Neuron (in vitro differentiated cells): ENCODE results near the gene FRZB.

Source experiments
- H2AFZ ChIP-seq: one replicate; pipeline ENCODE4 v1.6.1; 2013; ENCODE audit warnings: low read depth, mild to moderate bottlenecking, inconsistent platforms, low read length, moderate library complexity
- H3K27me3 ChIP-seq: one replicate; pipeline ENCODE4 v1.6.1; 2013; ENCODE audit warnings: low read length; ENCODE audit not compliant: insufficient read depth
- H3K36me3 ChIP-seq: one replicate; pipeline ENCODE4 v1.6.1; 2013; ENCODE audit warnings: low read length; ENCODE audit not compliant: insufficient read depth
- H3K4me1 ChIP-seq: one replicate; pipeline ENCODE4 v1.6.1; 2013; ENCODE audit warnings: low read length; ENCODE audit not compliant: insufficient read depth
- H3K4me3 ChIP-seq: 2 replicates; pipeline ENCODE4 v1.5.1; 2013; ENCODE audit warnings: mild to moderate bottlenecking, low read length, moderate library complexity
- H3K9me3 ChIP-seq: one replicate; pipeline ENCODE4 v1.6.1; 2013; ENCODE audit warnings: low read length

The FRZB gene

GRCh38 chr2:182866461-182867406 lies at the start of gene FRZB:
Gene FRZB, minus strand, starts transcription at chr2:182866637. Its CDS starts 85 bp downstream, at chr2:182866552.
- Histone ChIP-seq H3K27me3 (peaks cover 11% of the 10 kb centered on the region), H3K9me3 (no peaks in the 10 kb centered on the region), H3K4me1 (peaks cover 19% of the 10 kb centered on the region), H2AFZ (peak within 1 kb of the TSS; percentile 63), H3K4me3 (peak within 1 kb of the TSS; percentile 46), H3K36me3 (no peaks in the 10 kb centered on the region)

- H3K36me3 ChIP-seq = peaks cover 22% of the 10 kb centered on the region
- no peak overlapping the region for H2AFZ ChIP-seq
- no peaks in the 10 kb centered on the region for H3K27me3 ChIP-seq
- H3K4me3 ChIP-seq = no peak overlapping the region
- H3K9me3 ChIP-seq = no peaks in the 10 kb centered on the region
- H3K4me1 ChIP-seq = peaks cover 19% of the 10 kb centered on the region
Observed at GRCh38 chr2:182915369-182916326, 49.2 kb upstream of the FRZB start.

- Histone ChIP-seq H2AFZ (no peak overlapping the region), H3K9me3 (no peaks in the 10 kb centered on the region), H3K4me1 (peaks cover 17% of the 10 kb centered on the region), H3K27me3 (no peaks in the 10 kb centered on the region), H3K4me3 (no peak overlapping the region), H3K36me3 (peaks cover 22% of the 10 kb centered on the region)
Observed at GRCh38 chr2:182914852-182915251, 48.4 kb upstream of the FRZB start.

- Histone ChIP-seq H3K9me3 (no peaks in the 10 kb centered on the region), H3K36me3 (peaks cover 25% of the 10 kb centered on the region), H3K27me3 (no peaks in the 10 kb centered on the region), H3K4me3 (no peak overlapping the region), H3K4me1 (peaks cover 17% of the 10 kb centered on the region), H2AFZ (no peak overlapping the region)
Observed at GRCh38 chr2:182913064-182913463, 46.6 kb upstream of the FRZB start.

- Histone ChIP-seq H2AFZ (no peak overlapping the region), H3K4me3 (no peak overlapping the region), H3K9me3 (no peaks in the 10 kb centered on the region), H3K36me3 (peaks cover 25% of the 10 kb centered on the region), H3K4me1 (peaks cover 17% of the 10 kb centered on the region), H3K27me3 (no peaks in the 10 kb centered on the region)
Observed at GRCh38 chr2:182912518-182912915, 46.1 kb upstream of the FRZB start.

- no peak overlapping the region for H3K4me3 ChIP-seq
- H3K4me1 ChIP-seq = peaks cover 17% of the 10 kb centered on the region
- H2AFZ ChIP-seq = no peak overlapping the region
- no peaks in the 10 kb centered on the region for H3K9me3 ChIP-seq
- peaks cover 20% of the 10 kb centered on the region for H3K36me3 ChIP-seq
- no peaks in the 10 kb centered on the region for H3K27me3 ChIP-seq
Observed at GRCh38 chr2:182911813-182912517, 45.5 kb upstream of the FRZB start.

GRCh38 chr2:182910965-182911364 lies 44.5 kb upstream of the FRZB start:
- Histone ChIP-seq H2AFZ (no peak overlapping the region), H3K36me3 (peaks cover 20% of the 10 kb centered on the region), H3K4me1 (peaks cover 17% of the 10 kb centered on the region), H3K9me3 (no peaks in the 10 kb centered on the region), H3K27me3 (no peaks in the 10 kb centered on the region), H3K4me3 (no peak overlapping the region)

GRCh38 chr2:182907081-182907830 lies 40.8 kb upstream of the FRZB start:
- H3K9me3 ChIP-seq = no peaks in the 10 kb centered on the region
- peaks cover 3% of the 10 kb centered on the region for H3K36me3 ChIP-seq
- no peaks in the 10 kb centered on the region for H3K27me3 ChIP-seq
- no peak overlapping the region for H3K4me3 ChIP-seq
- H2AFZ ChIP-seq = no peak overlapping the region
- peaks cover 8% of the 10 kb centered on the region for H3K4me1 ChIP-seq

GRCh38 chr2:182906454-182906853 lies 40.0 kb upstream of the FRZB start:
- H3K27me3 ChIP-seq = no peaks in the 10 kb centered on the region
- H2AFZ ChIP-seq = no peak overlapping the region
- peaks cover 3% of the 10 kb centered on the region for H3K36me3 ChIP-seq
- peaks cover under 1% of the 10 kb centered on the region for H3K4me1 ChIP-seq
- H3K9me3 ChIP-seq = no peaks in the 10 kb centered on the region
- no peak overlapping the region for H3K4me3 ChIP-seq

- Histone ChIP-seq H3K27me3 (no peaks in the 10 kb centered on the region), H3K9me3 (no peaks in the 10 kb centered on the region), H3K4me1 (no peaks in the 10 kb centered on the region), H2AFZ (no peak overlapping the region), H3K36me3 (peaks cover 3% of the 10 kb centered on the region), H3K4me3 (no peak overlapping the region)
Observed at GRCh38 chr2:182904844-182905243, 38.4 kb upstream of the FRZB start.

- Histone ChIP-seq H2AFZ (no peak overlapping the region), H3K4me1 (no peaks in the 10 kb centered on the region), H3K27me3 (no peaks in the 10 kb centered on the region), H3K9me3 (no peaks in the 10 kb centered on the region), H3K4me3 (no peak overlapping the region), H3K36me3 (no peaks in the 10 kb centered on the region)
Observed at GRCh38 chr2:182903566-182903965, 37.1 kb upstream of the FRZB start.

- Histone ChIP-seq H3K4me3 (no peak overlapping the region), H3K27me3 (no peaks in the 10 kb centered on the region), H3K36me3 (no peaks in the 10 kb centered on the region), H3K4me1 (no peaks in the 10 kb centered on the region), H3K9me3 (no peaks in the 10 kb centered on the region), H2AFZ (no peak overlapping the region)
Observed at GRCh38 chr2:182901748-182902147, 35.3 kb upstream of the FRZB start.
